HEK293 (cell line): ENCODE data around the gene ADRA2B.

Experiments
- CTCF ChIA-PET: fragments of 350-600 bp; formaldehyde crosslinking; extraction: SDS; loops from one replicate; lab custom pipeline; 2021; ENCODE audit warnings: antibody characterized with exemption; lab: Yijun Ruan, JAX
- POLR2A ChIA-PET: fragments of 300-600 bp; formaldehyde crosslinking; extraction: SDS; loops from one replicate; lab custom pipeline; 2020; ENCODE audit warnings: antibody characterized with exemption, inconsistent platforms; lab: Yijun Ruan, JAX
- H3K27ac ChIP-seq: fragments of 200-500 bp; sonication (Bioruptor generic); 2 replicates; pipeline ENCODE4 v1.5.1; 2014; ENCODE audit warnings: low read depth, low read length, control low read depth, inconsistent platforms; ENCODE audit errors: extremely low read depth
- H3K36me3 ChIP-seq, 2 experiments: fragments of 200-500 bp in 1 of 2; sonication (Bioruptor generic) in 1 of 2; 1 replicate in 1 of 2; 2 replicates in 1 of 2; pipeline ENCODE4 v1.5.1; 2014 to 2017; ENCODE audit warnings: inconsistent platforms in 2 of 2, low read length in 2 of 2; ENCODE audit not compliant: control insufficient read depth in 2 of 2, insufficient read depth in 1 of 2
- H3K4me1 ChIP-seq: fragments of 200-500 bp; sonication (Bioruptor generic); 2 replicates; pipeline ENCODE4 v1.5.1; 2014; ENCODE audit warnings: mild to moderate bottlenecking, low read length, inconsistent platforms; ENCODE audit not compliant: control insufficient read depth, insufficient read depth
- H3K4me3 ChIP-seq: 2 replicates; pipeline ENCODE4 v1.5.1; 2011; ENCODE audit warnings: low read depth, mild to moderate bottlenecking, control low read depth, low read length, moderate library complexity
- H3K9me3 ChIP-seq: fragments of 200-500 bp; sonication (Bioruptor generic); 2 replicates; pipeline ENCODE4 v1.5.1; 2014; ENCODE audit warnings: low read depth, low read length, inconsistent platforms; ENCODE audit not compliant: control insufficient read depth, insufficient read depth
- IKZF3 ChIP-seq: fragments of 450-650 bp; IDR thresholded peaks from 2 replicates; pipeline ENCODE4 v1.5.0; 2018; ENCODE audit warnings: missing biosample characterization, mild to moderate bottlenecking, missing genetic modification characterization, moderate library complexity
- PRDM2 ChIP-seq: fragments of 450-650 bp; formaldehyde crosslinking; IDR thresholded peaks from 2 replicates; pipeline ENCODE4 v1.5.1; 2016; ENCODE audit warnings: missing biosample characterization, missing genetic modification characterization, borderline replicate concordance
- REST ChIP-seq: fragments of 450-650 bp; formaldehyde crosslinking; IDR thresholded peaks from 2 replicates; pipeline ENCODE4 v1.5.1; 2016; ENCODE audit warnings: missing biosample characterization, missing genetic modification characterization
- ZNF155 ChIP-seq: fragments of 450-650 bp; formaldehyde crosslinking; IDR thresholded peaks from 2 replicates; pipeline ENCODE4 v1.5.1; 2016; ENCODE audit warnings: missing biosample characterization, missing genetic modification characterization
- ZNF248 ChIP-seq: fragments of 450-650 bp; formaldehyde crosslinking; IDR thresholded peaks from 2 replicates; pipeline ENCODE4 v1.5.1; 2017; ENCODE audit warnings: missing biosample characterization, missing genetic modification characterization
- ZNF280D ChIP-seq: fragments of 450-650 bp; formaldehyde crosslinking; IDR thresholded peaks from 2 replicates; pipeline ENCODE4 v1.5.1; 2016; ENCODE audit warnings: missing biosample characterization, missing genetic modification characterization
- ZNF544 ChIP-seq: fragments of 450-650 bp; formaldehyde crosslinking; IDR thresholded peaks from 2 replicates; pipeline ENCODE4 v1.5.0; 2017; ENCODE audit warnings: missing biosample characterization, missing genetic modification characterization
- ZNF747 ChIP-seq: fragments of 450-650 bp; formaldehyde crosslinking; IDR thresholded peaks from 2 replicates; pipeline ENCODE4 v1.5.1; 2016; ENCODE audit warnings: missing biosample characterization, missing genetic modification characterization
- ZSCAN23 ChIP-seq: fragments of 450-650 bp; formaldehyde crosslinking; IDR thresholded peaks from 2 replicates; pipeline ENCODE4 v1.5.1; 2016; ENCODE audit warnings: missing biosample characterization, missing genetic modification characterization

Gene ADRA2B

GRCh38 chr2:96134421-96134820, 18.1 kb upstream of the ADRA2B start:
- POLR2A ChIA-PET = no interaction called here
- Histone ChIP-seq H3K36me3 (no peaks in the 10 kb centered on the region), H3K27ac (no peak overlapping the region), H3K4me1 (no peaks in the 10 kb centered on the region), H3K9me3 (no peaks in the 10 kb centered on the region), H3K4me3 (no peak overlapping the region)
- CTCF ChIA-PET = interaction anchor here (1.0 to 2.7 kb wide), 3 partner anchors 18 to 112 kb away, joined by 3 to 12 read pairs (median 4); partner anchors contain the start of gene ADRA2B
- no peak for TF ChIP-seq ZSCAN23

GRCh38 chr2:96131813-96132745, 15.7 kb upstream of the ADRA2B start:
- Histone ChIP-seq H3K27ac (no peak overlapping the region), H3K9me3 (no peaks in the 10 kb centered on the region), H3K36me3 (no peaks in the 10 kb centered on the region), H3K4me1 (no peaks in the 10 kb centered on the region), H3K4me3 (no peak overlapping the region)
- CTCF ChIA-PET = interaction anchor here (1.5 to 2.7 kb wide), 2 partner anchors 15 kb away, joined by 5 to 12 read pairs; partner anchors contain the start of gene ADRA2B
- TF ChIP-seq ZNF544 (tag by site-specific recombination) (no peak), ZNF155 (tag by site-specific recombination) (no peak), ZNF747 (tag by site-specific recombination) (no peak), REST (tag by site-specific recombination) (no peak), IKZF3 (no peak), PRDM2 (tag by site-specific recombination) (no peak), ZNF280D (tag by site-specific recombination) (no peak), ZNF248 (tag by site-specific recombination) (no peak)
- POLR2A ChIA-PET = no interaction called here
